Pancreas (tissue), 10 donors: ENCODE data around the gene ACE2. TPM values are rescaled to one million over a fixed set of nuclear protein-coding genes. Genes with fewer than 3 reads are reported as not detected.

Experiments
- ATAC-seq, 4 donors: fragments of 200-7000 bp; cut with Tn5 transposase; one replicate each; pipeline versions ENCODE4 v1.8.0 to v1.9.1; 2020; ENCODE audit warnings: mild to moderate bottlenecking in 4 of 4, moderate library complexity in 4 of 4
- DNase-seq, 6 donors: peaks; one replicate each; pipeline ENCODE4 v3.0.0-alpha.2; 2020
- FAIRE-seq: peaks from 2 replicates; lab custom pipeline; 2012; peaks lifted over from hg19 to GRCh38; lab: Jason Lieb, UNC
- H3K27ac ChIP-seq, 4 donors: fragments of 200-600 bp; sonication (generic); 1 replicate in 3 of 4; 2 replicates in 1 of 4; pipeline versions ENCODE4 v1.5.0 to v1.8.0; 2020
- H3K27me3 ChIP-seq, 4 donors: fragments of 200-600 bp; one replicate each; pipeline ENCODE4 v1.8.0; 2021
- H3K36me3 ChIP-seq, 3 donors: fragments of 200-600 bp; sonication (generic) in 1 of 3; one replicate each; pipeline versions ENCODE4 v1.5.0 to v1.8.0; 2020 to 2021
- H3K4me1 ChIP-seq, 3 donors: fragments of 200-600 bp; one replicate each; pipeline ENCODE4 v1.8.0; 2021
- H3K4me3 ChIP-seq, 4 donors: fragments of 200-600 bp; sonication (generic) in 2 of 4; one replicate each; pipeline versions ENCODE4 v1.5.0 to v1.8.0; 2020 to 2021
- H3K9me3 ChIP-seq, 4 donors: fragments of 200-600 bp; one replicate each; pipeline ENCODE4 v1.8.0; 2021
- CTCF ChIP-seq, 4 donors: fragments of 200-600 bp; sonication (generic) in 3 of 4; IDR thresholded peaks; one replicate each; pipeline versions ENCODE4 v1.5.0 to v1.8.0; 2021; ENCODE audit warnings: antibody characterized with exemption in 4 of 4
- WGBS, 2 donors: extraction: QIAGEN DNeasy Blood & Tissue Kit; methylation state at CpG; one replicate each; pipeline ENCODE4 v1.1.7; 2013; 5-methylcytosine and 5-hydroxymethylcytosine counted together
- intact Hi-C, 3 donors: fragments of 100-400 bp; cut with DNase I; formaldehyde crosslinking; loops; one replicate each; pipeline versions ENCODE4 v1.11.1 to v1.14.2; 2022
- polyA plus RNA-seq, 2 donors: library from polyadenylated mRNA; stranded (reverse); fragments of 200-250 nt; gene quantifications; one replicate each; pipeline ENCODE4 v1.2.3, GENCODE V29; 2013
- total RNA-seq, 6 donors: library from RNA; stranded (reverse); fragmentation: NEBNext Ultra II Directional in 4 of 6; extraction: Animal tissue kit (Norgen Biotek cat#: 25700) in 4 of 6; gene quantifications; one replicate each; pipeline versions ENCODE4 v1.2.1 to v1.2.4, GENCODE V29; 2021 to 2023
- donor health status: healthy with polysubstance abuse.
- donor health status: DM: no; HTN: no; CAD: no; lungs with moderate emphysema.
- donor health status: DM: no; HTN: no; CAD: no.
- donor health status: control.
- donor health status: control.
- donor health status: Bipolar disorder and iron deficiency.
- donor health status: DM: yes; HTN: yes; CAD: no.
- donor health status: DM: no; HTN: no; CAD: no.
- donor health status: DM: no; HTN: no; CAD: no.
- donor health status: DM: yes; HTN: yes; CAD: no.

The ACE2 gene
- total and polyA plus RNA-seq, 8 donors, result 0.49 to 3.4 (median 1.8) TPM

- WGBS, 2 donors, result 32 to 35% methylated on average over 8 of the region's 8 CpGs
- H3K4me1 ChIP-seq, result no peaks in the 10 kb centered on the region
- no peak for TF ChIP-seq CTCF (IDR thresholded peaks at IDR 0.05)
- intact Hi-C loops, result no loop called here
- DNase-seq (no peak), ATAC-seq (no peak), FAIRE-seq (no peak)
- peaks cover 0 to 5% (median 0%) of the 10 kb centered on the region in 4 donors for H3K27me3 ChIP-seq
- no peak overlapping the region for H3K4me3 ChIP-seq
- no peak overlapping the region for H3K27ac ChIP-seq
- H3K36me3 ChIP-seq, result no peaks in the 10 kb centered on the region
- no peaks in the 10 kb centered on the region for H3K9me3 ChIP-seq
Measured at GRCh38 chrX:15525664-15526416, 74.9 kb downstream of the ACE2 start.

GRCh38 chrX:15524417-15524816 lies 76.3 kb downstream of the ACE2 start:
- no peak for DNase-seq
- no peak for ATAC-seq
- H3K27me3 ChIP-seq, result peaks cover 0 to 5% (median 0%) of the 10 kb centered on the region in 4 donors
- intact Hi-C loops, result no loop called here
- H3K9me3 ChIP-seq, result no peaks in the 10 kb centered on the region
- no peak for FAIRE-seq
- no peak overlapping the region for H3K27ac ChIP-seq
- no peak overlapping the region for H3K4me3 ChIP-seq
- TF ChIP-seq CTCF (IDR thresholded peaks at IDR 0.05), result no peak
- H3K36me3 ChIP-seq, result no peaks in the 10 kb centered on the region
- no peaks in the 10 kb centered on the region for H3K4me1 ChIP-seq

GRCh38 chrX:15523088-15523487 lies 77.7 kb downstream of the ACE2 start:
- no peak for TF ChIP-seq CTCF (IDR thresholded peaks at IDR 0.05)
- DNase-seq (no peak), FAIRE-seq (no peak), ATAC-seq (no peak)
- H3K27ac ChIP-seq, result no peak overlapping the region
- intact Hi-C loops, result no loop called here
- no peaks in the 10 kb centered on the region for H3K36me3 ChIP-seq
- H3K4me1 ChIP-seq, result no peaks in the 10 kb centered on the region
- H3K27me3 ChIP-seq, result peaks cover 0 to 5% (median 0%) of the 10 kb centered on the region in 4 donors
- no peak overlapping the region for H3K4me3 ChIP-seq
- no peaks in the 10 kb centered on the region for H3K9me3 ChIP-seq

GRCh38 chrX:15522464-15522863 lies 78.3 kb downstream of the ACE2 start:
- no peaks in the 10 kb centered on the region for H3K36me3 ChIP-seq
- no peaks in the 10 kb centered on the region for H3K4me1 ChIP-seq
- intact Hi-C loops, result no loop called here
- no peak for DNase-seq
- WGBS, 2 donors, result 56 to 58% methylated on average over 3 of the region's 3 CpGs
- H3K27me3 ChIP-seq, result peaks cover 0 to 5% (median 0%) of the 10 kb centered on the region in 4 donors
- TF ChIP-seq CTCF (IDR thresholded peaks at IDR 0.05), result no peak
- H3K9me3 ChIP-seq, result no peaks in the 10 kb centered on the region
- ATAC-seq, result no peak
- H3K27ac ChIP-seq, result no peak overlapping the region
- H3K4me3 ChIP-seq, result no peak overlapping the region
- FAIRE-seq, result no peak

GRCh38 chrX:15515931-15516330 lies 84.8 kb downstream of the ACE2 start:
- peaks cover 0 to 6% (median 2%) of the 10 kb centered on the region in 4 donors for H3K27me3 ChIP-seq

More at GRCh38 chrX:15515931-15516330, 84.8 kb downstream of the ACE2 start:
- H3K36me3 ChIP-seq, result no peaks in the 10 kb centered on the region
- no peaks in the 10 kb centered on the region for H3K4me1 ChIP-seq
- no peak overlapping the region for H3K27ac ChIP-seq
- H3K9me3 ChIP-seq, result no peaks in the 10 kb centered on the region
- intact Hi-C loops, result no loop called here
- WGBS, 2 donors, result 25 to 29% methylated on average over 6 of the region's 6 CpGs
- TF ChIP-seq CTCF (IDR thresholded peaks at IDR 0.05), result no peak
- DNase-seq, result no peak
- no peak for FAIRE-seq
- H3K4me3 ChIP-seq, result no peak overlapping the region
- ATAC-seq, result no peak
